HepG2 (cell line): ENCODE measurements around the gene CACNB4. TPM values are rescaled to one million over a fixed set of nuclear protein-coding genes. Genes with fewer than 3 reads are reported as not detected.

ENCODE experiments used
- EP300 ChIP-seq, 3 experiments: sonication (generic) in 1 of 3; formaldehyde crosslinking in 1 of 3; IDR thresholded peaks; 2 replicates each; pipeline versions ENCODE4 v1.5.1 to v1.6.1; 2011 to 2020; ENCODE audit warnings: low read depth in 2 of 3, low read length in 2 of 3, borderline replicate concordance in 1 of 3, improper control_type of control experiment in 1 of 3, mild to moderate bottlenecking in 1 of 3, missing genetic modification reagents in 1 of 3, moderate library complexity in 1 of 3
- JDP2 ChIP-seq: sonication (generic); formaldehyde crosslinking; IDR thresholded peaks from 2 replicates; pipeline ENCODE4 v1.8.1; 2022; ENCODE audit warnings: missing genetic modification reagents, borderline replicate concordance
- MED8 ChIP-seq: sonication (generic); formaldehyde crosslinking; IDR thresholded peaks from 2 replicates; pipeline ENCODE4 v1.8.1; 2023; ENCODE audit warnings: mild to moderate bottlenecking, missing genetic modification reagents; ENCODE audit not compliant: insufficient replicate concordance
- MYC ChIP-seq: sonication (generic); formaldehyde crosslinking; IDR thresholded peaks from 2 replicates; pipeline ENCODE4 v1.9.0; 2021; ENCODE audit warnings: missing genetic modification reagents, borderline replicate concordance
- NCOA2 ChIP-seq: sonication (generic); formaldehyde crosslinking; IDR thresholded peaks from 2 replicates; pipeline ENCODE4 v1.8.0; 2022; ENCODE audit warnings: inconsistent platforms
- PCBP2 ChIP-seq: fragments of 200-400 bp; formaldehyde crosslinking; optimal IDR thresholded peaks from 2 replicates; pipeline ENCODE3; 2018; ENCODE audit warnings: low read length, low read depth; ENCODE audit not compliant: poor library complexity, severe bottlenecking
- PHF5A ChIP-seq: IDR thresholded peaks from one replicate; pipeline ENCODE4 v1.6.1; 2018; ENCODE audit warnings: low read depth, missing genetic modification reagents; ENCODE audit not compliant: unreplicated experiment
- PTBP1 ChIP-seq: fragments of 200-400 bp; formaldehyde crosslinking; IDR thresholded peaks from 2 replicates; pipeline ENCODE4 v1.6.1; 2018; ENCODE audit warnings: low read length, low read depth; ENCODE audit not compliant: poor library complexity, severe bottlenecking
- RARA ChIP-seq: IDR thresholded peaks from 2 replicates; pipeline ENCODE4 v1.6.1; 2016; ENCODE audit warnings: missing genetic modification reagents, missing compliant biosample characterization
- REL ChIP-seq: sonication (generic); formaldehyde crosslinking; conservative IDR thresholded peaks from 2 replicates; pipeline ENCODE4 v1.8.0; 2022; ENCODE audit warnings: mild to moderate bottlenecking, missing genetic modification reagents, moderate library complexity
- SMC3 ChIP-seq: IDR thresholded peaks from 2 replicates; pipeline ENCODE4 v1.6.1; 2011; ENCODE audit warnings: low read length, improper control_type of control experiment
- ZNF317 ChIP-seq: sonication (generic); formaldehyde crosslinking; IDR thresholded peaks from 2 replicates; pipeline ENCODE4 v1.5.0; 2020; ENCODE audit warnings: mild to moderate bottlenecking, missing genetic modification reagents
- ZNF367 ChIP-seq: sonication (generic); formaldehyde crosslinking; IDR thresholded peaks from 2 replicates; pipeline ENCODE4 v1.4.0; 2020; ENCODE audit warnings: missing genetic modification reagents, borderline replicate concordance
- ZNF431 ChIP-seq: sonication (generic); formaldehyde crosslinking; IDR thresholded peaks from 2 replicates; pipeline ENCODE4 v1.9.0; 2022; ENCODE audit warnings: missing genetic modification reagents, low read depth, mild to moderate bottlenecking, borderline replicate concordance
- ZNF460 ChIP-seq: sonication (generic); formaldehyde crosslinking; IDR thresholded peaks from 2 replicates; pipeline ENCODE4 v1.5.1; 2020; ENCODE audit warnings: missing genetic modification reagents, mild to moderate bottlenecking, borderline replicate concordance
- ZNF589 ChIP-seq: sonication (generic); formaldehyde crosslinking; conservative IDR thresholded peaks from 2 replicates; pipeline ENCODE4 v1.8.0; 2022; ENCODE audit warnings: mild to moderate bottlenecking, moderate library complexity, missing genetic modification reagents
- ZNF839 ChIP-seq: sonication (generic); formaldehyde crosslinking; IDR thresholded peaks from 2 replicates; pipeline ENCODE4 v1.4.0; 2020; ENCODE audit warnings: missing genetic modification reagents, mild to moderate bottlenecking, borderline replicate concordance
- polyA plus RNA-seq, 8 experiments: library from polyadenylated mRNA; depleted of rRNA in 3 of 8; stranded (reverse) in 7 of 8; unstranded in 1 of 8; fragments of >200 nt; fragmentation: Illumina TruSeq in 4 of 8; extraction: Trizol in 4 of 8; gene quantifications; 2 replicates each; pipeline versions ENCODE4 v1.2.1 to v1.2.3, GENCODE V29; 2011 to 2016; ENCODE audit warnings: low read depth in 4 of 8, missing spikeins in 1 of 8, mixed read lengths in 1 of 8; ENCODE audit not compliant: insufficient read depth in 1 of 8
- total RNA-seq, 5 experiments: library from RNA; depleted of rRNA; stranded (reverse); fragments of >200 nt; fragmentation: Illumina TruSeq; extraction: Trizol; gene quantifications; 2 replicates each; pipeline ENCODE4 v1.2.3, GENCODE V29; 2016; ENCODE audit warnings: low read depth in 1 of 5
- TF ChIP-seq, protein P1 (sequence below): sonication (generic); formaldehyde crosslinking; IDR thresholded peaks from 2 replicates; pipeline ENCODE4 v1.4.0; 2020; ENCODE audit warnings: mild to moderate bottlenecking, missing genetic modification reagents
- TF ChIP-seq, protein P2 (sequence below): sonication (generic); formaldehyde crosslinking; IDR thresholded peaks from 2 replicates; pipeline ENCODE4 v1.9.0; 2022; ENCODE audit warnings: missing genetic modification reagents, mild to moderate bottlenecking, borderline replicate concordance
- TF ChIP-seq, protein P3 (sequence below): sonication (generic); formaldehyde crosslinking; IDR thresholded peaks from 2 replicates; pipeline ENCODE4 v1.4.0; 2020; ENCODE audit warnings: missing genetic modification reagents

Gene CACNB4
- total and polyA plus RNA-seq, 2 of the 13 experiments (the other 11 are each of a cell fraction or from before 2014, with no cell fraction given), result 5.1 to 14.3 TPM

DNA sequence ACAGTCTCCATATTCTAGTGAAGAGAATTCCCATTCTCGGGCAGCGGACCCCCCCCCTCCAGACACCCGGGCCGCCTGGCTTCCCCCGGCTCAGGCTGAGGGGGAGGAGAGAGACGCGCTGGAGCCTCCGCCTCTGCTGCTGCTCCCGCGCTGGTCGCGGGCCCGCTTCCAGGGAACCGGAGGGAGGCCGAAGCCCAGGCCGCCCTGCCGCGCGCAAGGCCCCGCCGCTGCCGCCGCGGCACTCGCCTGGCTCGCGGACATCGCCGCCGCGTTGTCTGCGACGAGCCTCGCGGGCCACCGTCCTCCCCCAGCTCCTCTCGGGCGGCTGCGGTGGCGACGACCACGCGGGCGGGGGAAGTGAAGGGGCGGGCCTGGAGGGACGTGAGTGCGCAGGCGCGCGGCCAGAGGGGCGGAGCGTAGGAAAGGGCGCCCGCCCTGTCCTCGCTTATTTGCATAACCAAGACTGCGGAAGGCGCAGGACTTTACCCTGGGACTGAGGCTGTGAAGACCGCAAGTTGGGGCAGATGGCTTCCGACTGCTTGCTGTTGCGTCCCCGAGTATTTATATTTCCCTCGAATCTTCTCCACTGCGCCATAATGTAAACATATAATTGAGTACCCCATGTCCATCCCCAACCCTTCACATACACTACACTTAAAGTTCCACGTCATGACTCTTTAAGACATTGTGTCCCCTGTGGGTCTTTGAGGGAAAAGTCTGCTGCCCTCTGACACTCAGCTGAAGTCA is 270.5 kb downstream of the CACNB4 start, which contains the start of gene ARL5A (continued):
- TF ChIP-seq MYC (CRISPR knock-in tag) (peak; percentile 97), SMC3 (no peak), ZNF460 (CRISPR knock-in tag) (no peak), JDP2 (CRISPR knock-in tag) (no peak; the same call in 1 of the 2 replicates), PTBP1 (no peak), ZNF589 (CRISPR knock-in tag) (no peak; the same call in 1 of the 2 replicates), ZNF431 (CRISPR knock-in tag) (peak; percentile 98), NCOA2 (CRISPR knock-in tag) (no peak; the same call in none of the 2 replicates), PCBP2 (no peak), REL (CRISPR knock-in tag) (no peak), MED8 (peak; percentile 76), ZNF317 (CRISPR knock-in tag) (peak; percentile 68; the same call in 1 of the 2 replicates), ZNF839 (peak; percentile 31; the same call in 1 of the 2 replicates), RARA (CRISPR knock-in tag) (peak; percentile 20; the same call in 1 of the 2 replicates), PHF5A (no peak), ZNF367 (CRISPR knock-in tag) (peak; percentile 31; the same call in 1 of the 2 replicates), EP300 (IDR thresholded peaks at IDR 0.05; ENCODE audit: low read depth in 2 of 2, low read length in 2 of 2) (0 out of 4 replicates have a peak, but pooled peaks of 1 of the 2 experiments have one; percentile 11), EP300 (CRISPR knock-in tag; IDR thresholded peaks at IDR 0.05; ENCODE audit: borderline replicate concordance) (peak; percentile 19; the same call in 1 of the 2 replicates)
- TF ChIP-seq, protein P1, sequence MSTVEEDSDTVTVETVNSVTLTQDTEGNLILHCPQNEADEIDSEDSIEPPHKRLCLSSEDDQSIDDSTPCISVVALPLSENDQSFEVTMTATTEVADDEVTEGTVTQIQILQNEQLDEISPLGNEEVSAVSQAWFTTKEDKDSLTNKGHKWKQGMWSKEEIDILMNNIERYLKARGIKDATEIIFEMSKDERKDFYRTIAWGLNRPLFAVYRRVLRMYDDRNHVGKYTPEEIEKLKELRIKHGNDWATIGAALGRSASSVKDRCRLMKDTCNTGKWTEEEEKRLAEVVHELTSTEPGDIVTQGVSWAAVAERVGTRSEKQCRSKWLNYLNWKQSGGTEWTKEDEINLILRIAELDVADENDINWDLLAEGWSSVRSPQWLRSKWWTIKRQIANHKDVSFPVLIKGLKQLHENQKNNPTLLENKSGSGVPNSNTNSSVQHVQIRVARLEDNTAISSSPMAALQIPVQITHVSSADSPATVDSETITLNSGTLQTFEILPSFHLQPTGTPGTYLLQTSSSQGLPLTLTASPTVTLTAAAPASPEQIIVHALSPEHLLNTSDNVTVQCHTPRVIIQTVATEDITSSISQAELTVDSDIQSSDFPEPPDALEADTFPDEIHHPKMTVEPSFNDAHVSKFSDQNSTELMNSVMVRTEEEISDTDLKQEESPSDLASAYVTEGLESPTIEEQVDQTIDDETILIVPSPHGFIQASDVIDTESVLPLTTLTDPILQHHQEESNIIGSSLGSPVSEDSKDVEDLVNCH (CRISPR knock-in tag), result no peak
- TF ChIP-seq, protein P2, sequence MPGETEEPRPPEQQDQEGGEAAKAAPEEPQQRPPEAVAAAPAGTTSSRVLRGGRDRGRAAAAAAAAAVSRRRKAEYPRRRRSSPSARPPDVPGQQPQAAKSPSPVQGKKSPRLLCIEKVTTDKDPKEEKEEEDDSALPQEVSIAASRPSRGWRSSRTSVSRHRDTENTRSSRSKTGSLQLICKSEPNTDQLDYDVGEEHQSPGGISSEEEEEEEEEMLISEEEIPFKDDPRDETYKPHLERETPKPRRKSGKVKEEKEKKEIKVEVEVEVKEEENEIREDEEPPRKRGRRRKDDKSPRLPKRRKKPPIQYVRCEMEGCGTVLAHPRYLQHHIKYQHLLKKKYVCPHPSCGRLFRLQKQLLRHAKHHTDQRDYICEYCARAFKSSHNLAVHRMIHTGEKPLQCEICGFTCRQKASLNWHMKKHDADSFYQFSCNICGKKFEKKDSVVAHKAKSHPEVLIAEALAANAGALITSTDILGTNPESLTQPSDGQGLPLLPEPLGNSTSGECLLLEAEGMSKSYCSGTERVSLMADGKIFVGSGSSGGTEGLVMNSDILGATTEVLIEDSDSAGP, result peak; percentile 63
- TF ChIP-seq, protein P3, sequence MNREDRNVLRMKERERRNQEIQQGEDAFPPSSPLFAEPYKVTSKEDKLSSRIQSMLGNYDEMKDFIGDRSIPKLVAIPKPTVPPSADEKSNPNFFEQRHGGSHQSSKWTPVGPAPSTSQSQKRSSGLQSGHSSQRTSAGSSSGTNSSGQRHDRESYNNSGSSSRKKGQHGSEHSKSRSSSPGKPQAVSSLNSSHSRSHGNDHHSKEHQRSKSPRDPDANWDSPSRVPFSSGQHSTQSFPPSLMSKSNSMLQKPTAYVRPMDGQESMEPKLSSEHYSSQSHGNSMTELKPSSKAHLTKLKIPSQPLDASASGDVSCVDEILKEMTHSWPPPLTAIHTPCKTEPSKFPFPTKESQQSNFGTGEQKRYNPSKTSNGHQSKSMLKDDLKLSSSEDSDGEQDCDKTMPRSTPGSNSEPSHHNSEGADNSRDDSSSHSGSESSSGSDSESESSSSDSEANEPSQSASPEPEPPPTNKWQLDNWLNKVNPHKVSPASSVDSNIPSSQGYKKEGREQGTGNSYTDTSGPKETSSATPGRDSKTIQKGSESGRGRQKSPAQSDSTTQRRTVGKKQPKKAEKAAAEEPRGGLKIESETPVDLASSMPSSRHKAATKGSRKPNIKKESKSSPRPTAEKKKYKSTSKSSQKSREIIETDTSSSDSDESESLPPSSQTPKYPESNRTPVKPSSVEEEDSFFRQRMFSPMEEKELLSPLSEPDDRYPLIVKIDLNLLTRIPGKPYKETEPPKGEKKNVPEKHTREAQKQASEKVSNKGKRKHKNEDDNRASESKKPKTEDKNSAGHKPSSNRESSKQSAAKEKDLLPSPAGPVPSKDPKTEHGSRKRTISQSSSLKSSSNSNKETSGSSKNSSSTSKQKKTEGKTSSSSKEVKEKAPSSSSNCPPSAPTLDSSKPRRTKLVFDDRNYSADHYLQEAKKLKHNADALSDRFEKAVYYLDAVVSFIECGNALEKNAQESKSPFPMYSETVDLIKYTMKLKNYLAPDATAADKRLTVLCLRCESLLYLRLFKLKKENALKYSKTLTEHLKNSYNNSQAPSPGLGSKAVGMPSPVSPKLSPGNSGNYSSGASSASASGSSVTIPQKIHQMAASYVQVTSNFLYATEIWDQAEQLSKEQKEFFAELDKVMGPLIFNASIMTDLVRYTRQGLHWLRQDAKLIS, result no peak
